LNCaP clone FGC (cell line): ENCODE measurements around the gene VPS37C.
A peak's percentile ranks its signal among the peaks of the same experiment; 100 is the strongest.

ENCODE experiments used
- DNase-seq: peaks from one replicate; pipeline ENCODE4 v3.0.0-alpha.2; 2011; ENCODE audit warnings: low read depth
- H3K4me3 ChIP-seq: 2 replicates; pipeline ENCODE4 v1.5.1; 2011; ENCODE audit warnings: mild to moderate bottlenecking, low read depth, low read length, control low read depth
- CTCF ChIP-seq: IDR thresholded peaks from 2 replicates; pipeline ENCODE4 v1.5.1; 2012; ENCODE audit warnings: mild to moderate bottlenecking; ENCODE audit not compliant: control insufficient read depth, insufficient read depth; ENCODE audit errors: extremely low read depth

VPS37C gene

GRCh38 chr11:61131586-61131985 lies 29.6 kb downstream of the VPS37C start:
- no peak overlapping the region for H3K4me3 ChIP-seq
- no peak for DNase-seq
- no peak for TF ChIP-seq CTCF

GRCh38 chr11:61131186-61131585 lies 30.0 kb downstream of the VPS37C start:
- no peak for DNase-seq
- TF ChIP-seq CTCF: no peak
- H3K4me3 ChIP-seq: no peak overlapping the region

DNA sequence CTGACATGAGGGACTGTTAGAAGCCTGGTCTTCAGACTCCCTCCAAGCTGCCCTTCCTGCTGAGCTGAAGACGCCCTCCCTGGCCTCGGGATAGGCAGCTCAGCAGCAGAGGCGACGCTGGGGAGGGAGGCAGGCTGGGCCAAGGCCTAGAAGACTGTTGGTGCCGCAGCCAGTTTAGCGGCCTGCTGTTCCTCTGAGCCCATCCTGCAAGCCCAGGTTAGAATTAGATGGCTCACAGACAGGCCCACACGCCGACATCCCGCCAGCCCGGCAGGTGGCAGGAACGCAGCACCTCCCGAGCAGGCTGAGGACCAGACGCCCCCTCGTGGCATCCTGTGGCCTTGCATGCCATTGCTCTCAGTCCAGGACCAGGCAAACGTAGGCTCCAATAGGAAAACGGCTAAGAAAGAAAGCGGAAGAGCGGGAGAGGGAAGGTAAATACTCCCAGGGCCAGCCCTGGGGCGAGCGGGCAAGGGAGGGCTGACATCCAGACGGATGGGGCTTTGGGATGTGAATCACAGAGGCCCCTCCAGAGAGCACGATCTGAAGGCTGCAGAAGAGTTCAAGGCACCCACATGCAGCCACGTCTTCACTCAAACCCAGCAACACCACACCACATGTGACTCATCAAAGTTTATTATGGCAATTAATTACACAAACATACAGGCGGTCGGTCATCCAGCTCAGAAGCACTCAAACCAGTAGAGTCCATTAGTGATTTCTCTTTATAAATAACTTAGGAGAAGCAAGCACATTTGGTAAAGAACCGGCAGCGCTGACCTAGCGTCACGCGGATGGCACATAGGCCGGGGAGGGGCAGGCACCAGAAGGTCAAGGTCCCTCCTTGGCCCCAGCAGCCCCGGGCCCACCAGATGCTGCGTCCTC lies 31.3 kb downstream of the VPS37C start:
- no peak overlapping the region for H3K4me3 ChIP-seq
- TF ChIP-seq CTCF: peak; percentile 100

DNA sequence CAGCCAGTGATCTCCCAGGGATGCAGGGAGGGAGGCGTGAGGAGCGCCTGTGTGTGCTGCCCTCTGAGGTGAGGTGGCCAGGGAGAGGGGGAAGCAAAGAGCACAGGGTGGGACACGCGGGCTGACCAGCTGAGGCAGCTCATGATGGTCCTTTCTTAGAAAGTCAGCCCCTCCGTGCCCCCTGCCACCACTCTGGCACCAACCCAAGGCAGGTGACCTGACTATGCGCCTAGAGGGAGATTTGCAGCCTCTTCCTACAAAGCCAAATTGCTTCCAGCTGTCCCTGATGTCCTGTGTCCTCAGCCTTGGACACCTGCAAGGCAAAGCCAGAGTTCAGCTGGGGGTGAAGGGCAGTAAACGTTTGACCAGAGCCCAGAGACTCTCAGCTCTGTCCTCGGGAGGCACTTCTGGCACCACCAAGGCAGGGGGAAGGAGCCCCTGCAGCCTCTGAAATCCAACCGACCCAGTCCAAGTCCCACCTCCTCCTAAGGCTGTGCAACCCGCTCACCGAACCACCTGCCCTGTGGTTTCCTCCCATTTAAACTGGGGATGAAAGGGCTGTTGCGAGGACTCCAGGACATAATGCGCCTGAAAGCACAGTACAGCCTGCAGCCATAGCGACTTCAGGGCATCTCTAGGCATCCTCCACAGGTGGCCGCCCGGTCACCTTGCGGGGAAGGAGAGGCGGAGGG lies 32.1 kb downstream of the VPS37C start:
- no peak for DNase-seq
- H3K4me3 ChIP-seq: no peak overlapping the region
- TF ChIP-seq CTCF: no peak

More for the DNA sequence above, 31.3 kb downstream of the VPS37C start:
- peak; percentile 86 for DNase-seq

DNA sequence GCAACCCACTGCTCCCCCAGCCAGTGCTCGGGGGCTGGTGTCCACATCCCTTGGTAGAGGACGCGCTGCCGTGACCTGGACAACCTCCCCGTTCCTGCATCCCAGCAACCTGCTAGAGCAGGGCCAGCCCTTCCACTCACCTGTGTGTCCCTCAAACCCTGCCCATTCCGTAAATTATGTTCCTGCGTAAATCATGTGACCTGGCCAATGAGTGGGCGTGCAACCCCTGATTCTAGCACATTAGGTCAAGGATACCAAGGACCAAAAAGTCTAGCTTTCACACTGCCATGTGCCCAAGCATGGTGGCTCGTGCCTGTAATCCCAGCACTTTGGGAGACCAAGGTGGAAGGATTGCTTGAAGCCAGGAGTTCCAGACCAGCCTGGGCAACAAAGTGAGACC lies 33.2 kb downstream of the VPS37C start:
- no peak for DNase-seq
- H3K4me3 ChIP-seq: no peak overlapping the region
- TF ChIP-seq CTCF: no peak

- H3K4me3 ChIP-seq: no peak overlapping the region
- DNase-seq: no peak
- TF ChIP-seq CTCF: no peak
Observed at GRCh38 chr11:61126256-61126655, 35.0 kb downstream of the VPS37C start.
